HG03520 (cell line): Measurements from ENCODE around the gene USP34.

Source experiments
- ATAC-seq: cut with Tn5 transposase; IDR thresholded peaks from one replicate; pipeline ENCODE4 v1.9.1; 2021; ENCODE audit warnings: mild to moderate bottlenecking, moderate library complexity; ENCODE audit not compliant: unreplicated experiment

Gene USP34

GRCh38 chr2:61327173-61327572 is 143.7 kb downstream of the USP34 start:
- no peak for ATAC-seq

- ATAC-seq = no peak
Measured at GRCh38 chr2:61326423-61326822, 144.5 kb downstream of the USP34 start.

- ATAC-seq = no peak
Measured at GRCh38 chr2:61320181-61320580, 150.7 kb downstream of the USP34 start.

GRCh38 chr2:61318553-61318952 is 152.3 kb downstream of the USP34 start:
- ATAC-seq = no peak

GRCh38 chr2:61295981-61296380 is 174.9 kb downstream of the USP34 start:
- ATAC-seq = no peak

GRCh38 chr2:61291851-61292575 is 178.9 kb downstream of the USP34 start:
- no peak for ATAC-seq

- ATAC-seq = no peak
Measured at GRCh38 chr2:61288070-61288841, 182.6 kb downstream of the USP34 start.

- ATAC-seq = no peak
Measured at GRCh38 chr2:61287254-61287653, 183.6 kb downstream of the USP34 start.

- ATAC-seq = no peak
Measured at GRCh38 chr2:61283443-61284160, 187.3 kb downstream of the USP34 start.

GRCh38 chr2:61282104-61282590 is 188.7 kb downstream of the USP34 start:
- ATAC-seq = no peak

GRCh38 chr2:61281321-61281720 is 189.6 kb downstream of the USP34 start:
- no peak for ATAC-seq

- no peak for ATAC-seq
Measured at GRCh38 chr2:61277756-61278155, 193.1 kb downstream of the USP34 start.

GRCh38 chr2:61275575-61276184 is 195.2 kb downstream of the USP34 start:
- no peak for ATAC-seq

GRCh38 chr2:61272421-61273070 is 198.3 kb downstream of the USP34 start:
- no peak for ATAC-seq

- ATAC-seq = no peak
Measured at GRCh38 chr2:61268249-61268648, 202.6 kb downstream of the USP34 start.

GRCh38 chr2:61266632-61267505 is 204.0 kb downstream of the USP34 start:
- no peak for ATAC-seq

- no peak for ATAC-seq
Measured at GRCh38 chr2:61263830-61264229, 207.1 kb downstream of the USP34 start.

GRCh38 chr2:61262699-61263098 is 208.2 kb downstream of the USP34 start:
- no peak for ATAC-seq

- ATAC-seq = no peak
Measured at GRCh38 chr2:61257446-61257845, 213.4 kb downstream of the USP34 start.
